GM04504 (cell line): ENCODE data around the gene RMC1.
"Not testable (repeated sequence)": the region's sequence is repeated elsewhere in the genome, so short reads cannot be mapped to it uniquely, and the experiment has no call there.

Experiments used
- DNase-seq: peaks from one replicate; pipeline ENCODE4 v3.0.0-alpha.2; 2012; ENCODE audit warnings: low read depth

RMC1 gene

GRCh38 chr18:23563377-23564043 is 60.2 kb downstream of the RMC1 start:
- no peak for DNase-seq

GRCh38 chr18:23565916-23566547 is 62.7 kb downstream of the RMC1 start:
- no peak for DNase-seq

- DNase-seq = no peak
These were observed 64.4 kb downstream of the RMC1 start for GRCh38 chr18:23567671-23568070.

GRCh38 chr18:23568281-23569138 is 65.2 kb downstream of the RMC1 start:
- DNase-seq = no peak

GRCh38 chr18:23569299-23570063 is 66.2 kb downstream of the RMC1 start:
- no peak for DNase-seq

- DNase-seq = no peak
These were observed 67.7 kb downstream of the RMC1 start for GRCh38 chr18:23570912-23571504.

GRCh38 chr18:23572012-23572411 is 68.7 kb downstream of the RMC1 start:
- no peak for DNase-seq

GRCh38 chr18:23572570-23572969 is 69.3 kb downstream of the RMC1 start:
- DNase-seq = no peak

- no peak for DNase-seq
These were observed 69.7 kb downstream of the RMC1 start for GRCh38 chr18:23573020-23573419.

GRCh38 chr18:23573626-23574431 is 70.5 kb downstream of the RMC1 start:
- DNase-seq = no peak

GRCh38 chr18:23574611-23575308 is 71.4 kb downstream of the RMC1 start:
- DNase-seq = no peak

- DNase-seq = no peak
These were observed 72.0 kb downstream of the RMC1 start for GRCh38 chr18:23575309-23575651.

- DNase-seq = not testable (repeated sequence)
These were observed 74.2 kb downstream of the RMC1 start for GRCh38 chr18:23577521-23577920.

- DNase-seq = no peak
These were observed 74.9 kb downstream of the RMC1 start for GRCh38 chr18:23578067-23578701.

- no peak for DNase-seq
These were observed 75.8 kb downstream of the RMC1 start for GRCh38 chr18:23578891-23579653.

- DNase-seq = no peak
These were observed 77.5 kb downstream of the RMC1 start for GRCh38 chr18:23580677-23581367.
